ENCODE data around the gene MYZAP.

DNA sequence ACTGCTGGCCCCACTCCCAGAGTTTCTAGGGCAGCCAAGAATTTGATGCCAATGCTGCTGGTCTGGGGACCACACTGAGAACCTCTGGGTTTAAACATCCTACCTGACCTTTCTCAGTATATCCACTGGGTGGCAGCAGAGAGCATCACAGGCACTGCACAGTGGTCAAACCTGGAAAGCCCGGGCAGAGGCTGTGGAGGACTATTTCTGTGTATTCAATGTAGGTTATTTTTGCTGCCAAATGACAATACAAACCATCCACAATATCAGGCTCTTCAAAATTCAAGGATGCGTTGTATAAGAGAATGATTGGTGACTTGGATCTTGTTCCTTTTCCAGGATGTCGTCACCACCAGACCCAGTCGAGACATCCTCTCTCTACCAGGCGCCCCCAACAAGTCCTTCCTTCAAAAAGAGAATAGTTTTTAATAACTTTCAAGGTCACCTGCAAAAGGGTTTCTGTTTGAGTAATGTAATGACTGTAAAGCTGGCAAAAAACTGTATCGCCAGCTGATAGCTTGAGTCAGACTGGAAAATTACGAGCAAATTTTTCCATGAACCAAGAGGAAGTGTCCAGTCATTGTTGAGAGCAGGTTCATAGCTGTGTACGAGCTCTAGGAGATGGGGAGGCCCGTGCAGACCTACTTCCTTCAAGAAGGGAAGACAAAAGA, 30.5 kb upstream of the MYZAP start:
- TF ChIP-seq, protein P1, sequence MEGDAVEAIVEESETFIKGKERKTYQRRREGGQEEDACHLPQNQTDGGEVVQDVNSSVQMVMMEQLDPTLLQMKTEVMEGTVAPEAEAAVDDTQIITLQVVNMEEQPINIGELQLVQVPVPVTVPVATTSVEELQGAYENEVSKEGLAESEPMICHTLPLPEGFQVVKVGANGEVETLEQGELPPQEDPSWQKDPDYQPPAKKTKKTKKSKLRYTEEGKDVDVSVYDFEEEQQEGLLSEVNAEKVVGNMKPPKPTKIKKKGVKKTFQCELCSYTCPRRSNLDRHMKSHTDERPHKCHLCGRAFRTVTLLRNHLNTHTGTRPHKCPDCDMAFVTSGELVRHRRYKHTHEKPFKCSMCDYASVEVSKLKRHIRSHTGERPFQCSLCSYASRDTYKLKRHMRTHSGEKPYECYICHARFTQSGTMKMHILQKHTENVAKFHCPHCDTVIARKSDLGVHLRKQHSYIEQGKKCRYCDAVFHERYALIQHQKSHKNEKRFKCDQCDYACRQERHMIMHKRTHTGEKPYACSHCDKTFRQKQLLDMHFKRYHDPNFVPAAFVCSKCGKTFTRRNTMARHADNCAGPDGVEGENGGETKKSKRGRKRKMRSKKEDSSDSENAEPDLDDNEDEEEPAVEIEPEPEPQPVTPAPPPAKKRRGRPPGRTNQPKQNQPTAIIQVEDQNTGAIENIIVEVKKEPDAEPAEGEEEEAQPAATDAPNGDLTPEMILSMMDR (IDR thresholded peaks at IDR 0.05; ENCODE audit: low read depth, low read length, missing input control): peak; percentile 92
- TF ChIP-seq FOXA2 (IDR thresholded peaks at IDR 0.05) (peak; percentile 5), EGR1 (IDR thresholded peaks at IDR 0.05; ENCODE audit: low read depth in 2 of 2) (no peak), NR2F2 (IDR thresholded peaks at IDR 0.05) (peak; percentile 22), RXRA (IDR thresholded peaks at IDR 0.05) (peak; percentile 31 to 41), TAF1 (conservative IDR thresholded peaks at IDR 0.05) (no peak), RAD21 (IDR thresholded peaks at IDR 0.05) (peak; percentile 93 to 97), GABPA (IDR thresholded peaks at IDR 0.05 in 1 of 2, conservative IDR thresholded peaks at IDR 0.05 in 1 of 2) (no peak), SP1 (IDR thresholded peaks at IDR 0.05) (no peak), YY1 (IDR thresholded peaks at IDR 0.05) (peak; percentile 11)
- TF ChIP-seq, protein P2, sequence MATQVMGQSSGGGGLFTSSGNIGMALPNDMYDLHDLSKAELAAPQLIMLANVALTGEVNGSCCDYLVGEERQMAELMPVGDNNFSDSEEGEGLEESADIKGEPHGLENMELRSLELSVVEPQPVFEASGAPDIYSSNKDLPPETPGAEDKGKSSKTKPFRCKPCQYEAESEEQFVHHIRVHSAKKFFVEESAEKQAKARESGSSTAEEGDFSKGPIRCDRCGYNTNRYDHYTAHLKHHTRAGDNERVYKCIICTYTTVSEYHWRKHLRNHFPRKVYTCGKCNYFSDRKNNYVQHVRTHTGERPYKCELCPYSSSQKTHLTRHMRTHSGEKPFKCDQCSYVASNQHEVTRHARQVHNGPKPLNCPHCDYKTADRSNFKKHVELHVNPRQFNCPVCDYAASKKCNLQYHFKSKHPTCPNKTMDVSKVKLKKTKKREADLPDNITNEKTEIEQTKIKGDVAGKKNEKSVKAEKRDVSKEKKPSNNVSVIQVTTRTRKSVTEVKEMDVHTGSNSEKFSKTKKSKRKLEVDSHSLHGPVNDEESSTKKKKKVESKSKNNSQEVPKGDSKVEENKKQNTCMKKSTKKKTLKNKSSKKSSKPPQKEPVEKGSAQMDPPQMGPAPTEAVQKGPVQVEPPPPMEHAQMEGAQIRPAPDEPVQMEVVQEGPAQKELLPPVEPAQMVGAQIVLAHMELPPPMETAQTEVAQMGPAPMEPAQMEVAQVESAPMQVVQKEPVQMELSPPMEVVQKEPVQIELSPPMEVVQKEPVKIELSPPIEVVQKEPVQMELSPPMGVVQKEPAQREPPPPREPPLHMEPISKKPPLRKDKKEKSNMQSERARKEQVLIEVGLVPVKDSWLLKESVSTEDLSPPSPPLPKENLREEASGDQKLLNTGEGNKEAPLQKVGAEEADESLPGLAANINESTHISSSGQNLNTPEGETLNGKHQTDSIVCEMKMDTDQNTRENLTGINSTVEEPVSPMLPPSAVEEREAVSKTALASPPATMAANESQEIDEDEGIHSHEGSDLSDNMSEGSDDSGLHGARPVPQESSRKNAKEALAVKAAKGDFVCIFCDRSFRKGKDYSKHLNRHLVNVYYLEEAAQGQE (IDR thresholded peaks at IDR 0.05): no peak
- TF ChIP-seq, protein P3, sequence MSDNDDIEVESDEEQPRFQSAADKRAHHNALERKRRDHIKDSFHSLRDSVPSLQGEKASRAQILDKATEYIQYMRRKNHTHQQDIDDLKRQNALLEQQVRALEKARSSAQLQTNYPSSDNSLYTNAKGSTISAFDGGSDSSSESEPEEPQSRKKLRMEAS (IDR thresholded peaks at IDR 0.05): no peak
- TF ChIP-seq, protein P4, sequence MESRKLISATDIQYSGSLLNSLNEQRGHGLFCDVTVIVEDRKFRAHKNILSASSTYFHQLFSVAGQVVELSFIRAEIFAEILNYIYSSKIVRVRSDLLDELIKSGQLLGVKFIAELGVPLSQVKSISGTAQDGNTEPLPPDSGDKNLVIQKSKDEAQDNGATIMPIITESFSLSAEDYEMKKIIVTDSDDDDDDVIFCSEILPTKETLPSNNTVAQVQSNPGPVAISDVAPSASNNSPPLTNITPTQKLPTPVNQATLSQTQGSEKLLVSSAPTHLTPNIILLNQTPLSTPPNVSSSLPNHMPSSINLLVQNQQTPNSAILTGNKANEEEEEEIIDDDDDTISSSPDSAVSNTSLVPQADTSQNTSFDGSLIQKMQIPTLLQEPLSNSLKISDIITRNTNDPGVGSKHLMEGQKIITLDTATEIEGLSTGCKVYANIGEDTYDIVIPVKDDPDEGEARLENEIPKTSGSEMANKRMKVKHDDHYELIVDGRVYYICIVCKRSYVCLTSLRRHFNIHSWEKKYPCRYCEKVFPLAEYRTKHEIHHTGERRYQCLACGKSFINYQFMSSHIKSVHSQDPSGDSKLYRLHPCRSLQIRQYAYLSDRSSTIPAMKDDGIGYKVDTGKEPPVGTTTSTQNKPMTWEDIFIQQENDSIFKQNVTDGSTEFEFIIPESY (IDR thresholded peaks at IDR 0.05): no peak

All from liver (tissue), 3 donors.